Esophagus muscularis mucosa (tissue), 4 donors: ENCODE data around the gene MYO7B. TPM values are rescaled to one million over a fixed set of nuclear protein-coding genes. Genes with fewer than 3 reads are reported as not detected.
"Not testable (repeated sequence)": the region's sequence is repeated elsewhere in the genome, so short reads cannot be mapped to it uniquely, and the experiment has no call there.

Experiments
- DNase-seq: peaks from one replicate; pipeline ENCODE4 v3.0.0-alpha.2; 2017; ENCODE audit errors: extremely low spot score
- H3K27ac ChIP-seq, 4 donors: fragments of 200-600 bp; sonication (generic); replicated peaks in 1 of 4; 1 replicate in 3 of 4; 2 replicates in 1 of 4; pipeline ENCODE4 v1.5.1; 2016 to 2019; ENCODE audit warnings: mild to moderate bottlenecking in 1 of 4
- H3K27me3 ChIP-seq, 4 donors: fragments of 200-600 bp; sonication (generic); one replicate each; pipeline versions ENCODE4 v1.5.1 to v1.6.0; 2016 to 2019
- H3K36me3 ChIP-seq, 4 donors: fragments of 200-600 bp; sonication (generic); one replicate each; pipeline ENCODE4 v1.5.1; 2016 to 2019
- H3K4me1 ChIP-seq, 4 donors: fragments of 200-600 bp; sonication (generic); one replicate each; pipeline ENCODE4 v1.5.1; 2016 to 2019
- H3K4me3 ChIP-seq, 4 donors: fragments of 200-600 bp; sonication (generic); 1 replicate in 2 of 4; 2 replicates in 2 of 4; pipeline ENCODE4 v1.5.1; 2016 to 2019; ENCODE audit warnings: mild to moderate bottlenecking in 4 of 4, moderate library complexity in 1 of 4
- H3K9me3 ChIP-seq, 4 donors: fragments of 200-600 bp; sonication (generic); 1 replicate in 3 of 4; 2 replicates in 1 of 4; pipeline ENCODE4 v1.5.1; 2016 to 2019
- CTCF ChIP-seq, 3 experiments: fragments of 200-600 bp in 2 of 3; fragments of 450-650 bp in 1 of 3; sonication (generic) in 2 of 3; IDR thresholded peaks; one replicate each; pipeline ENCODE4 v1.5.1; 2017 to 2019; ENCODE audit warnings: antibody characterized with exemption in 3 of 3, mild to moderate bottlenecking in 2 of 3, moderate library complexity in 1 of 3
- EP300 ChIP-seq: sonication (generic); formaldehyde crosslinking; IDR thresholded peaks from one replicate; pipeline ENCODE4 v1.6.1; 2017; ENCODE audit warnings: antibody characterized with exemption
- POLR2A ChIP-seq: fragments of 450-650 bp; IDR thresholded peaks from one replicate; pipeline ENCODE4 v1.6.1; 2017; ENCODE audit warnings: antibody characterized with exemption, moderate library complexity, mild to moderate bottlenecking, low read depth
- POLR2AphosphoS5 ChIP-seq, 2 donors: sonication (generic); formaldehyde crosslinking; IDR thresholded peaks; one replicate each; pipeline ENCODE4 v1.6.1; 2017; ENCODE audit warnings: antibody characterized with exemption in 2 of 2
- WGBS: methylation state at CpG from one replicate; pipeline ENCODE4 v1.1.5; 2018; 5-methylcytosine and 5-hydroxymethylcytosine counted together
- intact Hi-C: fragments of 100-400 bp; cut with DNase I; formaldehyde crosslinking; loops from one replicate; pipeline ENCODE4 v1.15.1; 2023
- total RNA-seq, 4 donors: library from RNA; depleted of rRNA; stranded (reverse); fragments of >200 nt; gene quantifications; one replicate each; pipeline versions ENCODE4 v1.1.0 to v1.2.1, GENCODE V29; 2016

Gene MYO7B
- total RNA-seq, 4 donors from 2014 or later = 0.19 to 0.98 (median 0.33) TPM; not detected in 1

DNA sequence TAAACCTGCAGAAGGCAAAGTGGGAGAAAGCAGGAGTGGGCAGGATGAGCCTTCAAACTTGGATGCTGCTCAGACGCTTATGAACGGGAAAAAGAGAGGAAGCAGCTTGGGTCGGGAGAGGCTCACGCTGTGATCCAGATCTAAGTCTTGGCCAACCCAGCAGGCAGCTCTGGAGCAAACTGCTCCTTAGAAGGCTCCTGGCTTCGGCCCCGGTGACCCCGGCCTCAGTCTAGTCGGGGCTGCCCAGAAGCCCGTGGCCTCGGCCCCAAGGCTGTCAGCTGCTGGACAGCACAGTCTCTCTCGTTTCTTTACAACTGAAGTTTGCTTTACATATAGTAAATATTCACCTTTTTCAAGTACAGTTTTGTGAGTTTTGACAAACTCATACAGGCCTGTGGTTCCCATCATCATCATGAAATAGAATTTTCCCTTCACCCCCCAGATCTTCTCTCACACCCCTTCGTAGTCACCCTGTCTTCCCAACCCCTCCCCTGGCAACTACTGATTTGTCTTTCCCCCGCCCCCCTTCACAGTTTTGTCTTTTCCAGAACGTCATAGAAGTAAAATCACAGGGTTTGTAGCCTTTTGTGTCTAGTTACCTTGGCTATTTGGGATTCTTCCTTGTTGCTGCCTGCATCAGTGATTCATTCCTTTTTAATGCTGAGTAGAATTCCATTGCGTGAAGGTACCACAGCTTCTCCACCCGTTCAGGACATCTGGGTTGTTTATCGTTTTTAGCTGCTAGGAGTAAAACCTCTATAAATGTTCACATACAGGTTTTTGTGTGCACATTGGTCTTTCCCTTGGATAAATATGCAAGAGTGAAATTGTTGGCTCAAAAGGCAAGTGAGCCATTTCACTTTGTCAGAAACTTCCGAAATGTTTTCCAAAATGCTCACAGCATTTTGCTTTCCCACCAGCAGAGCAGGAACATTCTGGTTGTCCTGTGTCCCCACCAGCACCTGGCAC lies 35.1 kb downstream of the MYO7B start:
- Histone ChIP-seq H3K27me3 (no peaks in the 10 kb centered on the region), H3K9me3 (no peaks in the 10 kb centered on the region), H3K4me1 (peaks cover 6 to 20% (median 14%) of the 10 kb centered on the region in 4 donors), H3K36me3 (no peaks in the 10 kb centered on the region), H3K27ac (no peak overlapping the region), H3K4me3 (no peak overlapping the region)
- intact Hi-C loops = no loop called here
- no peak for DNase-seq
- WGBS = 51% methylated on average over 18 of the region's 18 CpGs
- TF ChIP-seq POLR2A = no peak
- no peak for TF ChIP-seq EP300
- TF ChIP-seq POLR2AphosphoS5 (IDR thresholded peaks at IDR 0.05) = no peak
- no peak for TF ChIP-seq CTCF (IDR thresholded peaks at IDR 0.05)

- H3K4me1 ChIP-seq = peaks cover 17 to 32% (median 25%) of the 10 kb centered on the region in 4 donors
- intact Hi-C loops, H3K9me3 ChIP-seq, DNase-seq, H3K27me3 ChIP-seq, H3K27ac ChIP-seq, H3K4me3 ChIP-seq, H3K36me3 ChIP-seq: not testable (repeated sequence)
- whole genome bisulfite sequencing = 75% methylated on average over 2 of the region's 2 CpGs
Measured at GRCh38 chr2:127572352-127572751, 36.9 kb downstream of the MYO7B start.

- Histone ChIP-seq H3K36me3 (no peaks in the 10 kb centered on the region), H3K4me1 (peaks cover 17 to 32% (median 25%) of the 10 kb centered on the region in 4 donors), H3K27me3 (no peaks in the 10 kb centered on the region), H3K27ac (no peak overlapping the region), H3K4me3 (no peak overlapping the region), H3K9me3 (no peaks in the 10 kb centered on the region)
- no peak for DNase-seq
- 86% methylated on average over 5 of the region's 5 CpGs for WGBS
- intact Hi-C loops = no loop called here
- TF ChIP-seq POLR2A (no peak), POLR2AphosphoS5 (IDR thresholded peaks at IDR 0.05) (no peak), CTCF (IDR thresholded peaks at IDR 0.05) (no peak), EP300 (no peak)
Measured at GRCh38 chr2:127572841-127573240, 37.4 kb downstream of the MYO7B start.

DNA sequence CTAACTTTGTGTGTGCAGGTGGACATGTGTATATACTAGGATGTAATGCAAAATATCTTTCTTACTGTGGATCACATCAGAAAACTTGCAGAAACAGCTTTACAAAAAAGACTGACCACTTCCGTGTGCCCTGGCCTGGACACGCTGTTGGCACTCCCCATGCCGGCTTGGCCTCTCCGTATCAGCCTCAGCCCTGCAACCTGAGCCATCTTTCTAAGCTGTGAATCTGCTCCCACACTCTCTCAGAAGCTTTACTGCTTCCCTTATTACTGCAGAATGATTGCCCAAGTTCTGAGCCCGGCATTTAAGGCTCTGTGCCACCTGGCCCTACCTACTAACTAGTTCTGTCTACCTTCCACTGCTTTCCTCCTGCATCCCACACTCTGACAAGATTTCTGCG lies 37.8 kb downstream of the MYO7B start:
- TF ChIP-seq POLR2AphosphoS5 (IDR thresholded peaks at IDR 0.05) (no peak), CTCF (IDR thresholded peaks at IDR 0.05) (no peak), POLR2A (no peak), EP300 (no peak)
- 93% methylated on average over 6 of the region's 6 CpGs for WGBS
- no peak for DNase-seq
- H3K36me3 ChIP-seq = no peaks in the 10 kb centered on the region
- intact Hi-C loops = no loop called here
- no peaks in the 10 kb centered on the region for H3K27me3 ChIP-seq
- peaks cover 17 to 32% (median 23%) of the 10 kb centered on the region in 4 donors for H3K4me1 ChIP-seq
- H3K4me3 ChIP-seq = no peak overlapping the region
- no peaks in the 10 kb centered on the region for H3K9me3 ChIP-seq
- no peak overlapping the region for H3K27ac ChIP-seq

DNA sequence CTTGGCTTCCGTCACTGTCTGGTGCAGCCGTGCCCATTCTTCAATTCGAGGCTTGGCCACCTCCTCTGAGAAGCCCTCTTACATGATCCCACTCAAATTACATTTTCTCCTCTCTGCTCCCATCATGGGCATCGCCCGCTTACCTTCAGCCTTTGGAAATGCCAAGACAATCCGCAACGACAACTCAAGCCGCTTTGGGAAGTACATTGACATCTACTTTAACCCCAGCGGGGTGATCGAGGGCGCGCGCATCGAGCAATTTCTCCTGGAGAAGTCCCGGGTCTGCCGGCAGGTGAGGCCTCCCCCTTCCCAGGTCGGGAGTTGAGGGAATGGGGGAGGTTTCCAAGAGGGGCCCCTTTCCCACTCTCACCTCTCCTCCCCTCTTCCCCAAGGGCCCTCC lies 38.3 kb downstream of the MYO7B start:
- TF ChIP-seq POLR2A = no peak
- TF ChIP-seq CTCF (IDR thresholded peaks at IDR 0.05) = no peak
- no peak for TF ChIP-seq POLR2AphosphoS5 (IDR thresholded peaks at IDR 0.05)
- no peak for TF ChIP-seq EP300
- Histone ChIP-seq H3K27me3 (no peaks in the 10 kb centered on the region), H3K9me3 (no peaks in the 10 kb centered on the region), H3K4me1 (peaks cover 17 to 32% (median 23%) of the 10 kb centered on the region in 4 donors), H3K36me3 (no peaks in the 10 kb centered on the region), H3K27ac (no peak overlapping the region), H3K4me3 (no peak overlapping the region)
- intact Hi-C loops = no loop called here
- DNase-seq = no peak
- 94% methylated on average over 14 of the region's 17 CpGs for WGBS
